GM21381 (cell line): ENCODE measurements around the gene G6PD.
"Not testable (repeated sequence)": the region's sequence is repeated elsewhere in the genome, so short reads cannot be mapped to it uniquely, and the experiment has no call there.

Source experiments
- ATAC-seq: cut with Tn5 transposase; IDR thresholded peaks from one replicate; pipeline ENCODE4 v1.9.1; 2021; ENCODE audit warnings: mild to moderate bottlenecking, moderate library complexity; ENCODE audit not compliant: unreplicated experiment

G6PD gene

GRCh38 chrX:154546354-154547244 is at the start of gene G6PD:
Gene G6PD (minus strand): TSS chrX:154546846. CDS start chrX:154546155, 691 bp downstream.
- ATAC-seq, result peak; percentile 55

- no peak for ATAC-seq
Observed at GRCh38 chrX:154595559-154596249, 49.1 kb upstream of the G6PD start.

GRCh38 chrX:154594491-154594890 is 47.8 kb upstream of the G6PD start:
- ATAC-seq, result no peak

- no peak for ATAC-seq
Observed at GRCh38 chrX:154593201-154593600, 46.6 kb upstream of the G6PD start.

GRCh38 chrX:154592505-154592904 is 45.9 kb upstream of the G6PD start:
- ATAC-seq, result no peak

- ATAC-seq, result not testable (repeated sequence)
Observed at GRCh38 chrX:154590415-154590814, 43.8 kb upstream of the G6PD start.

GRCh38 chrX:154584585-154585183 is 38.0 kb upstream of the G6PD start, which contains the start of gene CTAG1A:
Gene CTAG1A (plus strand): TSS chrX:154585133. CDS start chrX:154585207, 74 bp downstream.
- not testable (repeated sequence) for ATAC-seq

GRCh38 chrX:154582994-154583393 is 36.3 kb upstream of the G6PD start:
- ATAC-seq, result not testable (repeated sequence)

- ATAC-seq, result not testable (repeated sequence)
Observed at GRCh38 chrX:154575076-154575475, 28.4 kb upstream of the G6PD start.

GRCh38 chrX:154573061-154573460 is 26.4 kb upstream of the G6PD start:
- not testable (repeated sequence) for ATAC-seq

- not testable (repeated sequence) for ATAC-seq
Observed at GRCh38 chrX:154570361-154570760, 23.7 kb upstream of the G6PD start.

- not testable (repeated sequence) for ATAC-seq
Observed at GRCh38 chrX:154562295-154562694, 15.6 kb upstream of the G6PD start.

GRCh38 chrX:154560326-154560725 is 13.7 kb upstream of the G6PD start:
- not testable (repeated sequence) for ATAC-seq

GRCh38 chrX:154558896-154559295 is 12.2 kb upstream of the G6PD start:
- not testable (repeated sequence) for ATAC-seq

- not testable (repeated sequence) for ATAC-seq
Observed at GRCh38 chrX:154558060-154558690, 11.5 kb upstream of the G6PD start.

- ATAC-seq, result not testable (repeated sequence)
Observed at GRCh38 chrX:154552112-154552806, 5.6 kb upstream of the G6PD start.

- ATAC-seq, result no peak
Observed at GRCh38 chrX:154549766-154550165, 3.1 kb upstream of the G6PD start.

- no peak for ATAC-seq
Observed at GRCh38 chrX:154548028-154548316, 1.3 kb upstream of the G6PD start.

- peak; percentile 78 for ATAC-seq
Observed at GRCh38 chrX:154547245-154548027, 790 bp upstream of the G6PD start, which contains the start of gene IKBKG. Gene IKBKG (plus strand): TSS chrX:154547620. CDS start chrX:154552003, 4,383 bp downstream.
